Heart right ventricle (tissue), 16 donors: ENCODE measurements around the gene NUP50. TPM values are rescaled to one million over a fixed set of nuclear protein-coding genes. Genes with fewer than 3 reads are reported as not detected.
"Not testable (repeated sequence)": the region's sequence is repeated elsewhere in the genome, so short reads cannot be mapped to it uniquely, and the experiment has no call there.

ENCODE experiments used
- ATAC-seq, 8 donors: fragments of 200-7000 bp; cut with Tn5 transposase; one replicate each; pipeline ENCODE4 v1.9.1; 2020; ENCODE audit warnings: mild to moderate bottlenecking in 8 of 8, moderate library complexity in 8 of 8, moderate number of reproducible peaks in 1 of 8
- DNase-seq, 2 donors: peaks; one replicate each; pipeline ENCODE4 v3.0.0-alpha.2; 2020
- H3K27ac ChIP-seq, 10 donors: fragments of 200-600 bp; sonication (generic) in 2 of 10; one replicate each; pipeline versions ENCODE4 v1.5.0 to v1.8.0; 2020 to 2022; ENCODE audit warnings: mild to moderate bottlenecking in 3 of 10
- H3K27me3 ChIP-seq, 7 donors: fragments of 200-600 bp; one replicate each; pipeline ENCODE4 v1.8.0; 2021 to 2022; ENCODE audit warnings: mild to moderate bottlenecking in 2 of 7
- H3K36me3 ChIP-seq, 9 donors: fragments of 200-600 bp; sonication (generic) in 1 of 9; one replicate each; pipeline versions ENCODE4 v1.5.0 to v1.8.0; 2020 to 2022; ENCODE audit warnings: mild to moderate bottlenecking in 2 of 9
- H3K4me1 ChIP-seq, 9 donors: fragments of 200-600 bp; sonication (generic) in 1 of 9; one replicate each; pipeline versions ENCODE4 v1.5.0 to v1.8.0; 2020 to 2022; ENCODE audit warnings: mild to moderate bottlenecking in 4 of 9
- H3K4me3 ChIP-seq, 10 donors: fragments of 200-600 bp; sonication (generic) in 2 of 10; one replicate each; pipeline versions ENCODE4 v1.5.0 to v1.8.0; 2020 to 2022; ENCODE audit warnings: mild to moderate bottlenecking in 7 of 10, moderate library complexity in 2 of 10
- H3K9me3 ChIP-seq, 11 donors: fragments of 200-600 bp in 10 of 11; sonication (generic) in 2 of 11; one replicate each; pipeline versions ENCODE4 v1.5.0 to v1.8.0; 2013 to 2022; ENCODE audit warnings: mild to moderate bottlenecking in 2 of 11, control low read depth in 1 of 11, moderate library complexity in 1 of 11
- WGBS, 2 donors: extraction: QIAGEN DNeasy Blood & Tissue Kit; methylation state at CpG; one replicate each; pipeline ENCODE4 v1.1.7; 2013; ENCODE audit warnings: inconsistent platforms in 1 of 2; 5-methylcytosine and 5-hydroxymethylcytosine counted together
- intact Hi-C, 10 donors: fragments of 100-400 bp; cut with DNase I; formaldehyde crosslinking; loops; one replicate each; pipeline versions ENCODE4 v1.11.1 to v1.14.2; 2022
- polyA plus RNA-seq, 2 donors: library from polyadenylated mRNA; stranded (reverse); fragments of 200-250 nt; gene quantifications; one replicate each; pipeline ENCODE4 v1.2.3, GENCODE V29; 2013
- total RNA-seq, 10 donors: library from RNA; stranded (reverse); fragmentation: NEBNext Ultra II Directional in 3 of 10; extraction: Animal tissue kit (Norgen Biotek cat#: 25700) in 3 of 10; gene quantifications; one replicate each; pipeline versions ENCODE4 v1.2.1 to v1.2.4, GENCODE V29; 2021 to 2023
- TF ChIP-seq, protein P1 (sequence below), 9 donors: fragments of 200-600 bp; sonication (generic) in 2 of 9; IDR thresholded peaks; one replicate each; pipeline versions ENCODE4 v1.5.0 to v1.8.0; 2021 to 2022; ENCODE audit warnings: antibody characterized with exemption in 9 of 9, mild to moderate bottlenecking in 5 of 9, moderate library complexity in 1 of 9
- donor health status: Arrhythmogenic right ventricular cardiomyopathy.
- donor health status: ischemic (EF 13 %, LVEDD 7.1; RV severe dilation, severe dysfunction).
- donor health status: healthy with polysubstance abuse.
- donor health status: DM: no; HTN: yes; CAD: no.
- donor health status: DM: no; HTN: no; CAD: no.
- donor health status: ischemic (EF 25% LVEDD 6.9; RV normal size, moderate dysfunction).
- donor health status: ischemic (EF 25% LVEDD 5.7; RV mildly dilated, moderate dysfunction).
- donor health status: healthy.
- donor health status: DM: yes; HTN: yes; CAD: no.
- donor health status: Ischemic cardiomyopathy.
- donor health status: ischemic (EF 35%, LVEDD 5.7; RV mildly dilated, moderate dysfunction).
- donor health status: nonischemic (EF 11% LVEDD 7.7; RV severe dilation, severe dysfunction).
- donor health status: DM: yes; HTN: yes; CAD: no.
- donor health status: PGD.
- donor health status: ischemic (EF 29% LVEDD 5.4; RV normal size, mild dysfunction).
- donor health status: nonischemic (EF 23%, LVEDD 6.1; RV moderate dilation, normal function).

NUP50 gene
- total and polyA plus RNA-seq, 12 donors: 5.7 to 21.2 (median 14.3) TPM

DNA sequence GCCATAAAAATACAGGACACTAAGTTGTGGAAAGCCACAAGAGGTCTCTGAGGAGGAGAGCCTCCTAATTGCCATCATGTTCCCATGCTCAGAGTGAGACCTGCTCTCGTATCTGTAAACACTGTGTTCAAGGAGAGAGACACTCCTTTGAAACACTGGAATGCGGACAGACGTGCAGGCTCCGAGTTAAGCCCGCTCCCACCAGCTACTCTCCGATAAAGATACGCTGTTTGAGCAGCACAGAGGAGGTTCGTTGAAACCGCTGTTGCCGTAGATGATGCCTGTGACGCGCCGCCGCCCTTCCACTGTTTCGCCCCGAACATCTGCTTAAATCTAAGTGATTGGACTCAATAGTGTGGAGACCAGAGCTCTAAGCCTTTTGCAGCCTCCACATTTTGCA lies 25.1 kb downstream of the NUP50 start:
- Histone ChIP-seq H3K36me3 (peaks cover 0 to 61% (median 5%) of the 10 kb centered on the region in 9 donors), H3K9me3 (no peaks in the 10 kb centered on the region), H3K27me3 (no peaks in the 10 kb centered on the region), H3K4me1 (peaks cover 0 to 9% (median 0%) of the 10 kb centered on the region in 9 donors), H3K27ac (no peak overlapping the region), H3K4me3 (no peak overlapping the region)
- intact Hi-C loops: no loop called here
- ATAC-seq (no peak), DNase-seq (no peak)
- WGBS, 2 donors: 68 to 72% methylated on average over 16 of the region's 16 CpGs
- TF ChIP-seq, protein P1, sequence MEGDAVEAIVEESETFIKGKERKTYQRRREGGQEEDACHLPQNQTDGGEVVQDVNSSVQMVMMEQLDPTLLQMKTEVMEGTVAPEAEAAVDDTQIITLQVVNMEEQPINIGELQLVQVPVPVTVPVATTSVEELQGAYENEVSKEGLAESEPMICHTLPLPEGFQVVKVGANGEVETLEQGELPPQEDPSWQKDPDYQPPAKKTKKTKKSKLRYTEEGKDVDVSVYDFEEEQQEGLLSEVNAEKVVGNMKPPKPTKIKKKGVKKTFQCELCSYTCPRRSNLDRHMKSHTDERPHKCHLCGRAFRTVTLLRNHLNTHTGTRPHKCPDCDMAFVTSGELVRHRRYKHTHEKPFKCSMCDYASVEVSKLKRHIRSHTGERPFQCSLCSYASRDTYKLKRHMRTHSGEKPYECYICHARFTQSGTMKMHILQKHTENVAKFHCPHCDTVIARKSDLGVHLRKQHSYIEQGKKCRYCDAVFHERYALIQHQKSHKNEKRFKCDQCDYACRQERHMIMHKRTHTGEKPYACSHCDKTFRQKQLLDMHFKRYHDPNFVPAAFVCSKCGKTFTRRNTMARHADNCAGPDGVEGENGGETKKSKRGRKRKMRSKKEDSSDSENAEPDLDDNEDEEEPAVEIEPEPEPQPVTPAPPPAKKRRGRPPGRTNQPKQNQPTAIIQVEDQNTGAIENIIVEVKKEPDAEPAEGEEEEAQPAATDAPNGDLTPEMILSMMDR (IDR thresholded peaks at IDR 0.05): no peak

DNA sequence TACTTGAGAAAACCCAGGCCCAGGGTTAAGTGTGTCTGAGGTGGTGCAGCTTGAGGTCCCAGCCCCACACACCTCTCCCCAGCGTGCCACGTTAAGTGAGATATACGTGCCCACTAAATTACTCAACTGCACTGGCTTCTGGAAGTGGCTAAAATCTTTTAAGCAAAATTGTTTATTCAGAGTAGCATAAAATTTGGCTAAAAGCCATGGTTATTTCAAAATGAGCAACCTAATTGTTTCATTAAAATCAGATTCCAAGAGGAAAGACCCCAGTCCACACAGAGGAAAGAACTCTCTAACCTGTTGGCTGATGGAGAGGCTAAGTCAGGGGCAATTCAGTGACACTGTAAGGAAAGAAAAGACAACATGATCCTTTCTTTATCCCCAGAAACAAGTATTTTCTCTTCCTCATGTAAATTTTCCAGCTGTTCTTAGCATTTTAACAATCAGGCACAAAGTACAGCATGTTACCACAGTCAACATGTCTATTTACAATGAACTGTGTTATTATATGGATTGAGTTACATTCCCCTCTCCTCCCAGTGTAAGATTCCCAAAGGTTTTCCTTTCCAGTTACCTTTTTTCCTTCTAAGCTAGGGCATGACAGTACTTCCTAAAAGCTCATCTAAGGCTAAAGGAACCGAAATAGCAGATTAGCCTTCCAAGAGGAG lies 26.6 kb downstream of the NUP50 start:
- H3K36me3 ChIP-seq: peaks cover 0 to 53% (median 0%) of the 10 kb centered on the region in 9 donors
- H3K9me3 ChIP-seq: no peaks in the 10 kb centered on the region
- no peaks in the 10 kb centered on the region for H3K27me3 ChIP-seq
- no peak overlapping the region for H3K4me3 ChIP-seq
- 79 to 87% methylated on average over 4 of the region's 4 CpGs for WGBS, 2 donors
- ATAC-seq (no peak), DNase-seq (no peak)
- H3K27ac ChIP-seq: no peak overlapping the region
- peaks cover 0 to 9% (median 0%) of the 10 kb centered on the region in 9 donors for H3K4me1 ChIP-seq
- TF ChIP-seq, protein P1 (IDR thresholded peaks at IDR 0.05): no peak
- intact Hi-C loops: no loop called here

DNA sequence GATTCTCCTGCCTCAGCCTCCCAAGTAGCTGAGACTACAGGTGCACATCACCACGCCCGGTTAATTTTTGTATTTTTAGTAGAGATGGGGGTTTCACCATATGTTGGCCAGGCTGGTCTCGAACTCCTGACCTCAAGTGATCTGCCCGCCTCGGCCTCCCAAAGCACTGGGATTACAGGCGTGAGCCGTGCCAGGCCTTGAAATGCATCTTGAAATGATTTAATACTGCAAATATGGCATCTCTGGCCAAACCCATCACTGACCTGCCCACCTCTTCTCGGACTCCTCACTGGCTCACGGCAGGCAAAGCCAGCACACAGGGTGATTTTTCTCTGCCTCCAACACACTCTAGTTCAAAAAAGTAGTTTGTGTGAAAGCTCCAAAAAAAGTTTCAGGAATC lies 28.0 kb downstream of the NUP50 start:
- H3K36me3 ChIP-seq: peaks cover 0 to 53% (median 0%) of the 10 kb centered on the region in 9 donors
- 85 to 89% methylated on average over 9 of the region's 9 CpGs for WGBS, 2 donors
- H3K27ac ChIP-seq, H3K4me3 ChIP-seq, intact Hi-C loops, ATAC-seq, DNase-seq, H3K4me1 ChIP-seq, H3K9me3 ChIP-seq, H3K27me3 ChIP-seq: not testable (repeated sequence)

DNA sequence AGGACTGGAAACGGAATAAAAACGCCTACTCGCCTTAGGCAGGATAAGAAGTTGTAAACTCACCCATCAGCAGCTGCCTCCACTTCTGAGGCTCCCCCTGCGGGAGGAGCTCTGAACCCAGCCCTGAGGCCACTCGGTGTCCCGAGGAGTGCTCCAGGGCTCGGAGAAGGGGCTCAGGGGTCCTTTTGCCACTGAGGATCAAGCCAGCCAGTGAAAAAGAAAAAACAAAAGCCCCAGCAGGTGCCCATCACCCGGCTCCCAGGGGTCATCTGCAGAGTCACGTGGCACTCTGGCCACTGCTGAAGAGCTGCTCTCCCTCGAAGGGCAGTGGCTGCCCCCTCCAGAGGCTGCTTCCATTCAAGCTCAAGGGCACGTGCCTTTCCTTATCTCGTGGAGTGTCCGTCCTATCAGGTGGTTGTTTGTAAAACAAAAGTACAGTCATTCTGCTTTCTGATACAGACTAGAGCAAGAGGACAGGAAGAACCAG lies 29.0 kb downstream of the NUP50 start:
- intact Hi-C loops: no loop called here
- peaks cover 0 to 56% (median 0%) of the 10 kb centered on the region in 9 donors for H3K36me3 ChIP-seq
- TF ChIP-seq, protein P1 (IDR thresholded peaks at IDR 0.05): peak in 1 of 9 donors; percentile 12
- peaks cover 0 to 9% (median 0%) of the 10 kb centered on the region in 9 donors for H3K4me1 ChIP-seq
- H3K9me3 ChIP-seq: no peaks in the 10 kb centered on the region
- DNase-seq (no peak), ATAC-seq (peak in 2 of 8 donors; percentile 24 to 28)
- 41 to 44% methylated on average over 13 of the region's 13 CpGs for WGBS, 2 donors
- H3K4me3 ChIP-seq: no peak overlapping the region
- H3K27ac ChIP-seq: no peak overlapping the region
- no peaks in the 10 kb centered on the region for H3K27me3 ChIP-seq

DNA sequence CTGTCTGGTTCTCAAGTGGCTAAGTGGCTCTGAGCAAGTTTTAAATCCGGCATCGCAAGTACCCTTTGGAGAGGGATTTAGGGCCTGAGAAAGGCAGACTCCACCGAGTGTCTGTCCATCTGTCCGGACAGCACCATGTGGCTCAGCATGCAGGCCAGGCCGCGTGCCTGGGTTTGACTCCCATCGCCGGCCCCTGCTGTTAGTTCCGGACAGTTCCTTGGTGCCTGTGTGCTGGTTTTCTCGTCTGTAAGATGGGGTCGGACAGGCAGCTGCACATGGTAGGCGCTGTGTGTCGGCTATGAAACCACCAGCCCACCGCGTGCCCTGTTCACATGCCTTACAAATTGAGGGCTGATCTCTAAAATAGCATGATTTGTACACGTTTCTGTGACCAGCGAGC lies 31.0 kb downstream of the NUP50 start:
- intact Hi-C loops: no loop called here
- H3K27ac ChIP-seq: no peak overlapping the region

More for the DNA sequence above, 31.0 kb downstream of the NUP50 start:
- DNase-seq (no peak), ATAC-seq (no peak)
- 90 to 91% methylated on average over 17 of the region's 17 CpGs for WGBS, 2 donors
- Histone ChIP-seq H3K27me3 (no peaks in the 10 kb centered on the region), H3K4me3 (no peak overlapping the region), H3K4me1 (peaks cover 0 to 9% (median 0%) of the 10 kb centered on the region in 9 donors), H3K9me3 (no peaks in the 10 kb centered on the region), H3K36me3 (peaks cover 0 to 57% (median 4%) of the 10 kb centered on the region in 9 donors)
- TF ChIP-seq, protein P1 (IDR thresholded peaks at IDR 0.05): no peak
